Neural cell (in vitro differentiated cells): ENCODE data around the gene PLA2G2A. TPM values are rescaled to one million over a fixed set of nuclear protein-coding genes. Genes with fewer than 3 reads are reported as not detected.

Experiments used
- H2AFZ ChIP-seq: fragments of 200-600, 300-800 bp; sonication (generic), shearing (Covaris generic); 2 replicates; pipeline ENCODE4 v1.6.0; 2014; ENCODE audit warnings: low read depth, mild to moderate bottlenecking, antibody characterized with exemption, low read length, moderate library complexity
- H3F3A ChIP-seq: fragments of 200-600 bp; shearing (Covaris generic); 2 replicates; pipeline ENCODE4 v1.6.1; 2016; ENCODE audit warnings: mild to moderate bottlenecking, moderate library complexity, mixed read lengths, antibody characterized with exemption, low read length; ENCODE audit not compliant: insufficient read depth, poor library complexity, severe bottlenecking
- H3K27ac ChIP-seq: fragments of 200-600, 300-800 bp; sonication (generic), shearing (Covaris generic); 2 replicates; pipeline ENCODE4 v1.5.1; 2014; ENCODE audit warnings: mild to moderate bottlenecking, low read length, moderate library complexity
- H3K27me3 ChIP-seq: fragments of 300-800, 200-600 bp; sonication (generic), shearing (Covaris generic); 2 replicates; pipeline ENCODE4 v1.6.0; 2014; ENCODE audit warnings: mild to moderate bottlenecking, low read depth, low read length, moderate library complexity; ENCODE audit not compliant: insufficient read depth
- H3K36me3 ChIP-seq: fragments of 300-800, 200-600 bp; sonication (generic), shearing (Covaris generic); 2 replicates; pipeline ENCODE4 v1.5.1; 2014; ENCODE audit warnings: mild to moderate bottlenecking, antibody characterized with exemption, low read length, moderate library complexity; ENCODE audit not compliant: insufficient read depth
- H3K4me2 ChIP-seq: fragments of 300-800, 200-600 bp; sonication (generic), shearing (Covaris generic); 2 replicates; pipeline ENCODE4 v1.6.0; 2014; ENCODE audit warnings: mild to moderate bottlenecking, low read length
- H3K4me3 ChIP-seq: fragments of 300-800, 200-600 bp; sonication (generic), shearing (Covaris generic); 2 replicates; pipeline ENCODE4 v1.5.1; 2014; ENCODE audit warnings: mild to moderate bottlenecking, low read length, moderate library complexity
- H3K79me2 ChIP-seq: fragments of 200-600 bp; shearing (Covaris generic); replicated peaks from 2 replicates; pipeline ENCODE4 v1.6.0; 2014; ENCODE audit warnings: mild to moderate bottlenecking, low read length, moderate library complexity; ENCODE audit not compliant: insufficient read depth
- H3K9ac ChIP-seq: fragments of 300-800, 200-600 bp; sonication (generic), shearing (Covaris generic); 2 replicates; pipeline ENCODE4 v1.6.1; 2016; ENCODE audit warnings: mild to moderate bottlenecking, low read length, mixed read lengths
- H3K9me2 ChIP-seq: fragments of 200-600 bp; shearing (Covaris generic); 2 replicates; pipeline ENCODE4 v1.6.1; 2016; ENCODE audit warnings: mild to moderate bottlenecking, low read length, mixed read lengths; ENCODE audit not compliant: insufficient read depth
- H3K9me3 ChIP-seq: fragments of 200-600, 300-800 bp; sonication (generic), shearing (Covaris generic); 2 replicates; pipeline ENCODE4 v1.6.1; 2016; ENCODE audit warnings: mild to moderate bottlenecking, mixed run types, low read length, moderate library complexity, mixed read lengths
- H4K20me1 ChIP-seq: fragments of 200-600 bp; shearing (Covaris generic); 2 replicates; pipeline ENCODE4 v1.6.1; 2016; ENCODE audit warnings: mild to moderate bottlenecking, mixed run types; ENCODE audit not compliant: insufficient read depth
- CTCF ChIP-seq: fragments of 450-650 bp; IDR thresholded peaks from 2 replicates; pipeline ENCODE4 v1.5.1; 2014; ENCODE audit warnings: antibody characterized with exemption, mild to moderate bottlenecking, moderate library complexity; ENCODE audit not compliant: poor library complexity, severe bottlenecking
- EP300 ChIP-seq: fragments of 450-650 bp; conservative IDR thresholded peaks from 2 replicates; pipeline ENCODE4 v1.6.1; 2014; ENCODE audit warnings: antibody characterized with exemption, mild to moderate bottlenecking, moderate library complexity; ENCODE audit not compliant: poor library complexity, severe bottlenecking
- EZH2 ChIP-seq: fragments of 200-600, 300-800 bp; shearing (Covaris generic), sonication (generic); IDR thresholded peaks from 2 replicates; pipeline ENCODE4 v1.6.1; 2014; ENCODE audit warnings: antibody characterized with exemption, low read length, borderline replicate concordance, mild to moderate bottlenecking; ENCODE audit not compliant: insufficient read depth, poor library complexity, severe bottlenecking
- MXI1 ChIP-seq: fragments of 450-650 bp; conservative IDR thresholded peaks from 2 replicates; pipeline ENCODE4 v1.6.1; 2014; ENCODE audit warnings: antibody characterized with exemption, mild to moderate bottlenecking; ENCODE audit not compliant: poor library complexity, severe bottlenecking
- POLR2AphosphoS5 ChIP-seq: IDR thresholded peaks from 2 replicates; pipeline ENCODE4 v1.6.1; 2012
- RAD21 ChIP-seq: fragments of 450-650 bp; conservative IDR thresholded peaks from 2 replicates; pipeline ENCODE4 v1.6.1; 2014; ENCODE audit warnings: antibody characterized with exemption, mild to moderate bottlenecking, moderate library complexity
- REST ChIP-seq: IDR thresholded peaks from 2 replicates; pipeline ENCODE4 v1.6.1; 2012; ENCODE audit warnings: borderline replicate concordance
- SMC3 ChIP-seq: fragments of 450-650 bp; conservative IDR thresholded peaks from 2 replicates; pipeline ENCODE4 v1.6.1; 2014; ENCODE audit warnings: antibody characterized with exemption, mild to moderate bottlenecking, moderate library complexity; ENCODE audit not compliant: poor library complexity
- TAF1 ChIP-seq: IDR thresholded peaks from 2 replicates; pipeline ENCODE4 v1.6.1; 2012; ENCODE audit warnings: low read depth
- polyA plus RNA-seq: library from polyadenylated mRNA; depleted of rRNA; stranded (reverse); fragments of >200 nt; gene quantifications from 2 replicates; pipeline ENCODE4 v1.2.3, GENCODE V29; 2014

Gene PLA2G2A
- polyA plus RNA-seq, 1 donor from 2014 or later, result not detected

- H3K27ac ChIP-seq, result no peak overlapping the region
- H4K20me1 ChIP-seq, result no peaks in the 10 kb centered on the region
- no peaks in the 10 kb centered on the region for H3F3A ChIP-seq
- no peaks in the 10 kb centered on the region for H3K9me2 ChIP-seq
- H3K4me2 ChIP-seq, result no peak overlapping the region
- TF ChIP-seq SMC3, result no peak
- no peak for TF ChIP-seq RAD21
- no peak for TF ChIP-seq TAF1
- no peak for TF ChIP-seq CTCF
- no peak for TF ChIP-seq MXI1
- no peak for TF ChIP-seq EZH2
- TF ChIP-seq POLR2AphosphoS5, result no peak
- TF ChIP-seq REST, result no peak
- TF ChIP-seq EP300, result no peak
- no peak overlapping the region for H3K9ac ChIP-seq
- no peak overlapping the region for H2AFZ ChIP-seq
- H3K36me3 ChIP-seq, result no peaks in the 10 kb centered on the region
- no peaks in the 10 kb centered on the region for H3K9me3 ChIP-seq
- no peaks in the 10 kb centered on the region for H3K27me3 ChIP-seq
- no peaks in the 10 kb centered on the region for H3K79me2 ChIP-seq
- H3K4me3 ChIP-seq, result no peak overlapping the region
These were observed 896 bp upstream of the PLA2G2A start for GRCh38 chr1:19980314-19980713.

- Histone ChIP-seq H3K9ac (no peak overlapping the region), H3K36me3 (no peaks in the 10 kb centered on the region), H3K9me3 (no peaks in the 10 kb centered on the region)
These were observed 1.3 kb downstream of the PLA2G2A start for GRCh38 chr1:19978143-19978542.

More at GRCh38 chr1:19978143-19978542, 1.3 kb downstream of the PLA2G2A start:
- H3K4me2 ChIP-seq, result no peak overlapping the region
- H2AFZ ChIP-seq, result no peak overlapping the region
- no peak overlapping the region for H3K4me3 ChIP-seq
- H3K9me2 ChIP-seq, result no peaks in the 10 kb centered on the region
- no peaks in the 10 kb centered on the region for H4K20me1 ChIP-seq
- no peaks in the 10 kb centered on the region for H3K79me2 ChIP-seq
- no peak overlapping the region for H3K27ac ChIP-seq
- no peak for TF ChIP-seq TAF1
- no peak for TF ChIP-seq EZH2
- TF ChIP-seq CTCF, result no peak
- TF ChIP-seq REST, result no peak
- no peak for TF ChIP-seq POLR2AphosphoS5
- no peak for TF ChIP-seq SMC3
- no peak for TF ChIP-seq MXI1
- TF ChIP-seq EP300, result no peak
- no peak for TF ChIP-seq RAD21
- no peaks in the 10 kb centered on the region for H3F3A ChIP-seq
- H3K27me3 ChIP-seq, result no peaks in the 10 kb centered on the region
